ENCODE measurements around the gene PRKCA.

The PRKCA gene

GRCh38 chr17:66829386-66829864, 527.0 kb downstream of the PRKCA start:
- H3K79me2 ChIP-seq (ENCODE audit: insufficient read depth, low read depth) = no peaks in the 10 kb centered on the region
- H3K27me3 ChIP-seq (ENCODE audit: insufficient read depth, low read depth) = no peaks in the 10 kb centered on the region
- no peak overlapping the region for H3K9ac ChIP-seq
- no peak overlapping the region for H3K4me2 ChIP-seq
- H2AFZ ChIP-seq (ENCODE audit: low read depth) = no peak overlapping the region
- no peak overlapping the region for H3K4me3 ChIP-seq (IDR thresholded peaks at IDR 0.05; ENCODE audit: insufficient read depth, low read depth, low read length)
- H3K27ac ChIP-seq = no peak overlapping the region
- no peak for TF ChIP-seq CTCF (conservative IDR thresholded peaks at IDR 0.05; ENCODE audit: low read depth, low read length)
- H4K20me1 ChIP-seq (ENCODE audit: insufficient read depth) = no peaks in the 10 kb centered on the region
- H3K4me1 ChIP-seq (ENCODE audit: low read depth, poor library complexity, severe bottlenecking) = no peaks in the 10 kb centered on the region
- no peaks in the 10 kb centered on the region for H3K36me3 ChIP-seq (ENCODE audit: insufficient read depth)

GRCh38 chr17:66829883-66830282, 527.5 kb downstream of the PRKCA start:
- no peak overlapping the region for H3K27ac ChIP-seq
- H3K4me2 ChIP-seq = no peak overlapping the region
- no peaks in the 10 kb centered on the region for H3K4me1 ChIP-seq (ENCODE audit: low read depth, poor library complexity, severe bottlenecking)
- H2AFZ ChIP-seq (ENCODE audit: low read depth) = no peak overlapping the region
- H3K9ac ChIP-seq = no peak overlapping the region
- H3K4me3 ChIP-seq (IDR thresholded peaks at IDR 0.05; ENCODE audit: insufficient read depth, low read depth, low read length) = no peak overlapping the region
- no peaks in the 10 kb centered on the region for H3K27me3 ChIP-seq (ENCODE audit: insufficient read depth, low read depth)
- H4K20me1 ChIP-seq (ENCODE audit: insufficient read depth) = no peaks in the 10 kb centered on the region
- no peaks in the 10 kb centered on the region for H3K36me3 ChIP-seq (ENCODE audit: insufficient read depth)
- no peak for TF ChIP-seq CTCF (conservative IDR thresholded peaks at IDR 0.05; ENCODE audit: low read depth, low read length)
- no peaks in the 10 kb centered on the region for H3K79me2 ChIP-seq (ENCODE audit: insufficient read depth, low read depth)

GRCh38 chr17:66830451-66830850, 528.0 kb downstream of the PRKCA start:
- no peak overlapping the region for H3K4me3 ChIP-seq (IDR thresholded peaks at IDR 0.05; ENCODE audit: insufficient read depth, low read depth, low read length)
- no peaks in the 10 kb centered on the region for H3K36me3 ChIP-seq (ENCODE audit: insufficient read depth)
- no peak overlapping the region for H3K9ac ChIP-seq
- no peak overlapping the region for H3K4me2 ChIP-seq
- H3K27ac ChIP-seq = no peak overlapping the region
- H3K27me3 ChIP-seq (ENCODE audit: insufficient read depth, low read depth) = no peaks in the 10 kb centered on the region
- no peaks in the 10 kb centered on the region for H3K4me1 ChIP-seq (ENCODE audit: low read depth, poor library complexity, severe bottlenecking)
- no peak for TF ChIP-seq CTCF (conservative IDR thresholded peaks at IDR 0.05; ENCODE audit: low read depth, low read length)
- H4K20me1 ChIP-seq (ENCODE audit: insufficient read depth) = no peaks in the 10 kb centered on the region
- H3K79me2 ChIP-seq (ENCODE audit: insufficient read depth, low read depth) = no peaks in the 10 kb centered on the region
- no peak overlapping the region for H2AFZ ChIP-seq (ENCODE audit: low read depth)

GRCh38 chr17:66831383-66832210, 529.2 kb downstream of the PRKCA start:
- Histone ChIP-seq H3K4me2 (no peak overlapping the region), H3K4me3 (IDR thresholded peaks at IDR 0.05; ENCODE audit: insufficient read depth, low read depth, low read length) (no peak overlapping the region), H3K36me3 (ENCODE audit: insufficient read depth) (no peaks in the 10 kb centered on the region), H3K9ac (no peak overlapping the region), H3K27me3 (ENCODE audit: insufficient read depth, low read depth) (no peaks in the 10 kb centered on the region), H4K20me1 (ENCODE audit: insufficient read depth) (no peaks in the 10 kb centered on the region), H3K4me1 (ENCODE audit: low read depth, poor library complexity, severe bottlenecking) (no peaks in the 10 kb centered on the region), H3K27ac (no peak overlapping the region), H2AFZ (ENCODE audit: low read depth) (no peak overlapping the region), H3K79me2 (ENCODE audit: insufficient read depth, low read depth) (no peaks in the 10 kb centered on the region)
- no peak for TF ChIP-seq CTCF (conservative IDR thresholded peaks at IDR 0.05; ENCODE audit: low read depth, low read length)
